Measurements from ENCODE around the gene MICA.
"Not testable (repeated sequence)": the region's sequence is repeated elsewhere in the genome, so short reads cannot be mapped to it uniquely, and the experiment has no call there.

Gene MICA

DNA sequence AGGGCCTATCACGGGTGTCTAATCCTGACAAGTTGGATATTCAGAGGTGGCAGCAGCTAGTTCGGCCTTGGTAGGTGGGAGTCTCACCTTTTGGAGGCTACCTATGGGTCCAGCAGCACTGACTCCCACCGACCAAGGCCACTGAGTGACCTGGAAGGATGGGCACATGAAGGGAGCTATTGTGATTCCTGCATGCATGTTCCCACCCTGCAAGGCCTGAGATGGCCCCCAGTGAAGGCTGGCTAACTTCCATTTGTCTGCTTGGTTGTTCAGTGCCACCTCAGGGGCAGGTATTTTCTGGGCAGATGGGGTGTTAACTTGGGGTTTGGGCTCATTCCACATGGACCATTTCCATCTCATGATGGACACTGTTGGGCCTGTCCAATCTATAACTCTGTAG lies 18.4 kb upstream of the MICA start:
- no peak for DNase-seq

DNA sequence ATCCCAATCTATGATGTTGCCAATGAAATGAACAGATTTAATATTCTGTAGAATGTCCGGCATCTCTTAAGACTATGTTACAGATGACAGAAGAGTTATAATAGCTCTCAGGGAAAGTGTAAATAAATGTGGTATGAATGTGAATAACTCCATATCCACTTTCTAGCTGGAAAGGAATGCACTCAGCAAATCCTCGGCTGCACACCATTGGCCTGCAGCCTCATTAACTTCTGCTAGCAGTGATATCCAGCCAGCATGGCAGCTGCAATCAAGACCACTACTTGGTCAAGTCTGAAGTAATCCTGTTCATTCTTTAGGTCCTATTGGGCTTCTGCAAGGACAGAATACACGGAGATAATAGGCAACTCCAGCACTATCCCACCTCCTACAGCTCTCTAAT lies 17.3 kb upstream of the MICA start:
- DNase-seq, result no peak

DNA sequence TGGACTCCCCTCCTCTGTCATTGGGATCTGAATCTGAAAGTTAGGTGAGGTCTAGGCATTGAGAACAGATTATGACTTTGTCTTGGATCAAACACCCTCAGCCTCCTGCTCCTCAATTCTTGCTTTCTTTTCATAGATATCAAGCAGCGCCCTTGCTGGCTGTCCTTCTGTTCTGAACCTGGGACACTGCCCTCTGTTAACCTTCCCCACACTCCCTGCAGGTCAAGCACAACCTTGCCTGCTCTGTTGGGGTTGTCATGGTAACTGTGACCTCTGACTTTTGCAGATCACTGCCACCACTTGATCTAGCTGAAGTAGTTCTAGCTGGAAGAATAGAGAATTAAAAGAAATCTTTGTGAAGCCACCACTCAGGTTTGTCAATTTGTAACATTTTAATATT lies 16.4 kb upstream of the MICA start:
- DNase-seq, result no peak

DNA sequence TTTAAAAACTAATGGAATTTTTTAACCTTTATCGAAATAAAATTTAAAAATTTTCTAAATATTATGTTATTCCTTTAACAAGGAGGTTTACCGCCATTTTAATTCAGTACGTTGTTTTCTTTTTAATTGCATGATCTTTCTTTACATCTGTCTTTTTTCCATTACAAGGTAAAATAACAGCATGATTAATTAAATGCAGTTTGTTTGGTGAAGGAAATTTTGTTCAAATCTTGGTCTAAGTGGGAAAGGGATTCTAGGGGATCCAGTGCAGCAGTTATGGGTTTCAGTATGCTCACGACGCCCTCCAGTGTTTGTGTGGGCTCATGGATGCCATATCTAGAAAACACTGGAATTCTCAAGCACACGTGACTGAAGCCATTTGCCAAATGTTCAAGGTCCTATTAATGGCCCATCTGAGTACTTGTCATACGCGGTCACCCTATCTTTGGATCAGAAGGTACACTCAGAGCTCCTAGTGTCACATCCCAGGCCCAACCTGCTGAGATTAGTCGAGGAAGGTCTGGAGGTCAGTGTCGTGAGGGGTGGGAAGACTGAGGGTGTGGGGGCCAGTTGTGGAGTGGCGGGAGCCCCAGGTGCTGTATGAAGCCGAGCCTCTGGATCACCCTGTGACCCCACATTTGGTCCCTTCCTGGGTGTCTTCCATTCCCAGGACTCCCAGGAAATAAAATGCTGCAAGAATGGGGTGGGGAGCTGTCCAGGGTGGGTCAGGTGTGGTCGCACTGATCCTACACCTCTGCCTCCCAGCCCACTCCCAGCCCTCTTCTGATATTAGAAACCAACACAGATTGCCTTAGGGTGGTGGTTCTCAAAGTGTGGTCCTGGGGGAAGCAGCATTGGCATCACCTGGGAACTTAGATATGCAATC lies 14.2 kb upstream of the MICA start:
- DNase-seq, result not testable (repeated sequence)

DNA sequence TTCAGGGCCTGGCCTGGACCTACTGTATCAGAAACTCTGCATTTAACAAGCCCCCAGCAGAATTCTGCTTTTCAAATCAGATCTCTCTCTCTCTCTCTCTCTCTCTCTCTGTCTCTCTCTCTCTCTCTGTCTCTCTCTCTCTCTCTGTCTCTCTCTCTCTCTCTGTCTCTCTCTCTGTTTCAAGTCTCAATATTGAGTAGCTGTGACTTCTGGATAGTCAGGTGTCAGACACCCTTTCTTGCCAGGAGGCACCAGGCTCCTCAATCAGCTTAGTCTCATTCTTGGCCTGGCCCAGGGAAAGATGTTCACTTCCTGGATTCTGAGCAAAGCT lies 13.6 kb upstream of the MICA start:
- DNase-seq, result not testable (repeated sequence)

DNA sequence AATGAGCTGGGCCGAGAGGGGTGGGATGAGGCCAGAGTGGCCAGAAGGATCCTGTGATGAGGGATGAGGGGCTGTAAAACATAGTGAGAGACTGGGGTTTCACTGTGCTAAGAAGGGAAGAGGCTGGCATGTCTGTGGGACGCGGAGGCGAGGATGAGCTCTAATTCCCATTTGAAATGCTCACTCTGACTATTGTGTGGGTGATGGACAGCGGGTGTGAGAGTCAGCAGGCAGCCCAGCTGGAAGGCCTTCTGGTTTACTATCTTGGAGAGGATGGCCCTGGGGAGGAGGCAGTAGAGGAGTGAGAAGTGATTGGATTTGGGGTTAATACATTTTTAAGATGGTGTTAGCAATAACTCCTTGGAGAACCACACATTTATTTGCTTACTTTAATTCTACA lies 9.5 kb upstream of the MICA start:
- no peak for DNase-seq

DNA sequence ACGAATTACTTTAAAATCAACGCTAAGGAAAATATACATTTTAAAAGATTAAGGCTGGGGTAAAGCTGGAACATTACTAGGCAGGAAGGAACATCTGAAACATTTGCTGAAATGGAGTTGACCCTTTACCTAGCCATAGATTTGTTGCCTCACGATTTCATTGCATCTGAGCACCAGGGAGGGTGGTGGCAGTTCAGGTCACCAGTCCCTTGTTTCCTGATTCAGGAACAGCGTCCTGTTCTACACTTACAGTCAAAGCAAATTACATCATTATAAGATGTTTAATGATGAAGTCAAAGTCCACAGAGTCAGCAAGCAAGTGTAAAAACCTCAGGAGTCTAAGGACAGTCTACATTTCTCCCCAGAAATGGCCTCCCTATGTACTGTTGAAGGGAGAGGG lies 9.0 kb upstream of the MICA start:
- no peak for DNase-seq

DNA sequence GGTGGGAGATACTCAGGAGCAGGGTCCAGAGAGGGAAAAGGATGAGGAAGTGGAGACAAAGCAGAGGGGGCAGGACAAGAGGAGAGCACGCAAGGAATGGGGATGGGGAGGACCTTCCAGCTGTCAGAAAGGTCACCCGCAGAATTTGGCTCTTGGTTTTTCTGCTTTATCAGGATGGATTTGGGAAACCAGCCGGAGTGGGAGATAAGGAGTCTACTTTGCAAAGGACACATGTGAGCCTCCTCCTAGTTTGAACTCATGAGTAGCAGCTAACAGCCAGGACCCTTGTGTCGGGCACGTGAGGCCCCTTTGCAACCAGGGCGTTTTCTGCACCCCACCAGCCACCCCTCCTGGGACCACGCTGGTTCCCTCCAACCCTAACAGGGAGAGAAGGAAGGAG lies 7.6 kb upstream of the MICA start:
- DNase-seq, result no peak

DNA sequence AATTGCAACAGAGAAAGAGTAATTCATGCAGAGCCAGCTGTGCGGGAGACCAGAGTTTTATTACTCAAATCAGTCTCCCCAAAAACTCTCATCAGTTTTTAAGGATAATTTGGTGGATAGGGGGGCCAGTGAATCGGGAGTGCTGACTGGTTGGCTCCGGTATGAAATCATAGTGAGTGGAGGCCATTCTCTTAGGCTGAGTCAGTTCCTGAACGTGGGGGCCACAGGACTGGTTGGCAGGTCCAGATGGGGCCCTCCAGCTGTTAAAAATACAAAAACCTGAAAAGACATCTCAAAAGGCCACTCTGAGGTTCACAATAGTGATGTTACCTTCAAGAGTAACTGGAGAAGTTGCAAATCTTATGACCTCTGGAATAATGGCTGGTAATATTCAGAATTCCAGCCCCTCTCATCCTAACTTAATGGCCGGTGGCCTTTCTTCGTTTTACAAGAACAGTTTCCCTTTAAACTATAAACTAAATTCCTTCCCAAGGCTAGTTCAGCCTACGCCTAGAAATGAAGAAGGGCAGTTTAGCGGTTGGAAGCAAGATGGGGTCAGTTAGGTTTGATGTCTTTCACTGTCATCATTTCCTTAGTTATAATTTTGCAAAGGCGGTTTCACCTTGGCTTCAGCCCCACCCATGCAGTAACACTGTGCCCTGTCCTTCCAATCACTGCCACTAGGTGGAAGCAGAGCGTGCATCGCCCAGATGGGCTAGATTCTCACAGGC lies 6.8 kb upstream of the MICA start:
- DNase-seq, result no peak

DNA sequence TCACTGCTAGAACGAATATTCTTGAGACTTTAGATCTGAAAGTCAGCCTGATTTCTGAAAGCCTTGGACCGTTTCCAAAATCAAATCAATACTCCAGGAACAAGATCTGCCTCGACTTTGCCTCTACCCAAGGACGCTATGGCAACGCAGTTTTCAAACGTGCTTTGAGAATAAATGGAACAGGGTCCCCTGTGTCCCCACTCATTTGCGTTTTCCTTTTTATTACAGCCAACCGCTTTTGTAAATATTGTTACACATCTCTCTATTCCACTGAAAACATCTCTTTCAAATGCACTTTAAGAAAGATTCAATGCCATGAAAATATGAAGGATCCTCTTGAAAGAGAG lies 6.3 kb upstream of the MICA start:
- DNase-seq, result not testable (repeated sequence)

DNA sequence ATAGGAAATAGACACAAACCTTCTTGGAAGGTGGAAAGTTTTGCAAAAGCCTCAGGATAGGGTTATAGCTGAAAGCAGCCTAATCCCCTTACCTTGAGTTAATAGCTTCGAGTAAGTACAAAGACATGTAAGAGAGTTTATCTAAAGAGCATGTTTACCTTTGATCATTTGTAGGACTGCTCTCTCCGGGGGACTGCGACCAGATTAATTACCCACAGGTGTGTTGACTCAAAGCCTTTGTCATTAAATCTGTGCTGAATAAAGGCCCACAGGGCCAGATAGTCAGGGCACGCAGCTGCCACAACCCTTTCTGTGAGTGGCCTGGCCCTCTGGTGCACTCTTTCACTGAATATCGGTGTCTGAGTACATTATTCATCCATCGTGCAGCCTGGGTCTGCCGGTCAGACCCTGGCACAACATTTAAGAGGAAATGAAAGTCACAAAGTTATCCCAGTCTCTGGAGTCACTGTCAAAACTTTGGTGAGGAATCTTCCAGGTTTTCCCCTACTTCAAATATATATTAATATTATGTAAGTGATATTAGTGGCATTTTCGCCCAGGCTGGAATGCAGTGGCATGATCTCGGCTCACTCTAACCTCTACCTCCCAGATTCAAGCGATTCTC lies 5.4 kb upstream of the MICA start:
- DNase-seq, result no peak

DNA sequence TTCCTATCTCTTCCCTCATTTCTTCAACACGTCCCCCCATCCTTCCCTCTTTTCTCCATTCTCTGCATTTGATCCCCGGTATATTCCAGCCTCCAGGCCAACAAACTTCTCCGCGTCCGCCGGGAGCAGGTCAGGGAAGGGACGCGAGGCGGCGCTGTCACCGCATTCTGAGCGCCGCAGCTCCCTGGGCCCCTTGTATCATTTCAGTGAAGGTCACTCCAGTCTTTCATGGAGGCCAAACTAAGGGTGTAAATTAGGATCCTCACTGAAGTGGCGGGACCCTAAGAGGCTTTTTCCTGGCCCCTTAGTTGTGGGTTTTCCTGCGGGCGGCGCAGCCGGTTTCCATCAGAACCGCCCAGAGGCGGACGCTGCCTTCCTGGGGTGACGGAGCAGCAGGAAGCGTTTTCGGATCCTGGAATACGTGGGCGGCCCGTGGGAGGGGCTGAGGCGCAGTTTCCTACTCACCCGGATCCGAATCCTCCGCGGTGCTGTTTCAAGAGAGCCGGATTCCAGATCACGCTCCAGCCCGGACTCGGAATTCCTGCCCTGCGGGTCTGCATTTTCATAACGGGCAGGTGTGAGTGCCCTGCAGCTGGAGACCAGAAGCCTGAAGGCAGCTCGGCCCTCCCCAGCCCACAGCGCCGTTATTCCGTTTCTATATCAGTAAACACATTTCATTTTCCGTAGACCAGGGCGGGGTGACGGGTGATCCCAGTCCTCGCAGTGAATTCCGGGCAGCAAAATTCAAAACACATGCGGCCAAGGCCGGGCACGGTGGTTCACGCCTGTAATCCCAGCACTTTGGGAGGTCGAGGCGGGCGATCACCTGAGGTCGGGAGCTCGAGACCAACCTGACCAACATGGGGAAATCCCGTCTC lies 3.6 kb upstream of the MICA start:
- peak; percentile 31 for DNase-seq

DNA sequence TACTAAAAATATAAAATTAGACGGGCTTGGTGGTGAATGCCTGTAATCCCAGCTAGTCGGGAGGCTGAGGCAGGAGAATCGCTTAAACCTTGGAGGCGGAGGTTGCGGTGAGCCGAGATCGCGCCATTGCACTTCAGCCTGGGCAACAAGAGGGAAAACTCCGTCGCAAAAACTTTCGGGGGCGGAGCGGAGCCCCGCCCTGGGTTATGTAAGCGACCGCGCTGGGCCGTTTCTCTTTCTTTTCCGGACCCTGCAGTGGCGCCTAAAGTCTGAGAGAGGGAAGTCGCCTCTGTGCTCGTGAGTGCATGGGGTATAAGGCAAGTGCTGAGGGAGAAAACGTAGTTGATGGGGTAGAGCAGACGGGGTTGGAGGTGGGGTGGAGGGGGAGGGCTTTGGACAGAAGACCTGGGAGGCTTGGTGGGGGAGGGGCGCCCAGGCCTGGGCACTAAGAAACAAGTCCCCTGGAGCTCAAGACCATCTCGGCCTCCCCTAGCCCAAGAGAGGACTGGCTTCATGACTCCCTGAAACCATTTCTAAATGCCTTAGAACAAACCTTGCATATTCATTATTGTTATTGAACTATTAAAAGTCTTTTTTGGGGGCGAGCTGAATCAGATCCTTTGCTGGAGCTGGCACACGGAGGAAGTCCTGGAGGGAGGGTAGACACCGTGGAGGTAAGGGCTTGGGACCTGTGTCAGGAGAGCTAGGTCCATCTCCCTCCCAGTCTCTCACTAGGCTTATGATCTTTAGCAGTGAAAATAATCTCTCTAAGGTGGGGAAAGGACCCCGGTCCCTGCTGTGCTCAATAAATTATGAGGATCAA lies 2.7 kb upstream of the MICA start:
- no peak for DNase-seq

DNA sequence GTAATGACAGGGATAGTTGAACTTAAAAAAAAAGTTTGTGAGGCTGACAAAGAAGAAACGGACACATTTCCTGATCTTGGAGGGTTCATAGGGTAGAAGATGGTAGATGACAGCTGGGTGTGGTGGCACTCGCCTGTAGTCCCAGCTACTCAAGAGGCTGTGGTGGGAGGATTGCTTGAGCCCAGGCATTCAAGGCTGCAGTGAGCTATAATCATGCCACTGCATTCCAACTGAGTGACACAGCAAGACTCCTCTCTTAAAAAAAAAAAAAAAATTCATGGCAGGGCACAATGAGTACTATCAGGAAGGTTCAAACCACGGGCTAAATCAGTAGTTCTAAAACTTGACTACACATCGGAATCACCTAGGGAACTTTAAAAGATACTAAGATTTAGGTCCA lies 2.0 kb upstream of the MICA start:
- no peak for DNase-seq

DNA sequence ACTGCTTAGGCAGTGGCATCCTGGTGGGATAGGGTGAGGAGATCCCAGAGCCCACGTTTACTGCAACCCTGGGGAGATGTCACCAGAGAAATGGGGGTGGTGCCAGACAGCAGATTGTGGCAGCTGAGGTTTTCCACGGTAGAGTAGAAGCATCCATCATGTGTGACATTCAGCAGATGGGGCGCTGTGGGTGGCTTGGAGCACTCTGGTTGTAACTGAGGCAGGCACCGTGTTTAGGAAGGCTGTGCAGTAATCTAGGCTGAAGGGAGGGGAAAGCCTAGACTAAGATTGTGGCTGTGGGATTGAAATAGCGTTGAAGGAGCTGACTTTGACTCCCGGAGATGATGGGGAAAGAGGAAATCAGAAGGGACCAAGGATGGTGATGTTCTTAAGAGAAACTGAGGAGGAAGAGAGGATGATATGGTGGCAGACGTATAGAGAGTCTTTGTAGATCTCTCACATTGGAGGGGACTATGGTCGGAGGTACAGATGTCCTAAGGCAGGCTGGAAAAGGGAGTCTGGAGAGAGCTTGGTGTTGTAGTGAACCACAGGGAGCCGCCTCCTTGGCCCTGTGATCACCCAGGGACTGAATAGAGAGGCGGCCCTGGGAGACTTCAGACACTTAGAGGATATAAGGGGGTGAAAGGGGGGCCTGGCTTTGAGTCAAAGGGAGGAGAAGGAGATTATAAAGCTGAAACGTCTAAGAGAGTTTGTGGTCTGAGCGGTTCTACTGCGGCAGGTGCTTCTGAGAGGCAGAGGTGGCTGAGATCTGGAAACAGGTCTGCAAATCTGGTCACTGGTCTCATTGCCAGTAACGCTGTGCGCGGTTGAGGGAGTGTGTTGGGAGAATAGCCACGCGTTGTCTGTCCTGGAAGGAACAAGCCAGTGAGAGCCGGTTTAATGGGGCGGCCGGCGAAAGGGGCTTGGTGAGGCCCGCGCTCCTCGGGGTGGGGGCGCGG lies 792 bp upstream of the MICA start:
- no peak for DNase-seq

DNA sequence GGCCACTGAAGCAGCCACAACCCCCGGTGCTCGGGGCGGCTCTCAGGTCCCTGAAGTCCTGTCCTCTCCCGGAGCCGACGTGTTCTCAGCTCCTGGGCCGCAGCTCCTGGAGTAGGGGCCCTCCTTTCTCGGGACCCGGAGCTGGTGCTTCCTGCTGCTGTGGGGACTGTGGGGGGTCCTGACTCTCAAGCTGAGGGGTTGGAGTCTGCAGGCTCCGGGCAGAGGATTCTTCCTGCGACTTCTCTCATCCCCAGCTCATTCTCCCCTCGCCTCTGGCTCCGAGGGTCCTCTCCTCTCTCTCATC lies 618 bp downstream of the MICA start:
- not testable (repeated sequence) for DNase-seq

DNA sequence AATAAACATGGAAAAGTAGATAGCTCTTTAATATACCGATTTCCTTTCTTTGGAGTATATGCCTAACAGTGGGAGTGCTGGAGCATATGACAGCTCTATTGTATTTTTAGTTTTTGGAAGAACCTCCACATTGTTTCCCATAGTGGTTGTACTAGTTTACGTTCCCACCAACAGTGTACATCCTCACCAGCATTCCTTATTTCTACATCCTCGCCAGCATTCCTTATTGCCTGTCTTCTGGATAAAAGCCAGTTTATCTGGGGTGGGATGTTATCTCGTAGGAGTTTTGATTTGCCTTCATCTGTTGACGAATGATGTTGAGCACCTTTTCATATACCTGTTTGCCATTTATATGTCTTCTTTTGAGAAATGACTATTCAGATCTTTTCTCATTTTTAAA lies 2.6 kb downstream of the MICA start:
- no peak for DNase-seq

DNA sequence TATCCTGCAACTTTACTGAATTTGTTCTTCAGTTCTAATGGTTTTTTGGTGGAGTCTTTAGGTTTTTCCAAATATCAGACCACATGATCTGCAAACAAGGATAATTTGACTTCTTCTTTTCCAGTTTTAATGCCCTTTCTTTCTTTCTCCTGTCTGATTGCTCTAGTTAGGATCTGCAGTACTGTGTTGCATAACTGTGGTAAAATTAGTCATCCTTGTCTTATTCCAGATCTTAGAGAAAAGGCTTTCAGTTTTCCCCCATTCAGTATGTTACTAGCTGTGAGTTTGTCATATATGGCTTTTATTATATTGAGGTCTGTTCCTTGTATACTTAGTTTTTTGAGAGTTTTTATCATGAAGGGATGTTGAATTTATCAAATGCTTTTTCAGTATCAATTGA lies 4.3 kb downstream of the MICA start:
- DNase-seq, result no peak

DNA sequence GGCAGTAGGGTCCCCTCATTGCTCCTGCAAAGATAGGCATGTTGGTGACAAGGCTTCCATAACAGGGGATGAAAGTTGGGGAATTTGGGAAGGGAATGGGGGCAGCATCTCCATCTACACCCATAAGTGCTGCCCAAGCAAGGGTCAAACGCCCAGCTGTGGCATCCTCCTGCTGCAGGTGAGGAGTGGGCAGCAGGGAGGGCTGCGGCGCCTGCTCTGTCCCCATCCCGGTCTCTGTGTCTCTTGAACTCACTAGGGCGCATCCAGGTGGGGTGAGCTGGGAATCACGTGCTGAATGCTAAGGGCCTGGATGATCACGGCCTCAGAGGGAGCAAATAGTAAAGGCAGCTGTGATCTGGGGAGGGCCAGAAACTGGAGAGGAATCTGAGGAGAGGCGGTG lies 9.1 kb downstream of the MICA start:
- no peak for DNase-seq

DNA sequence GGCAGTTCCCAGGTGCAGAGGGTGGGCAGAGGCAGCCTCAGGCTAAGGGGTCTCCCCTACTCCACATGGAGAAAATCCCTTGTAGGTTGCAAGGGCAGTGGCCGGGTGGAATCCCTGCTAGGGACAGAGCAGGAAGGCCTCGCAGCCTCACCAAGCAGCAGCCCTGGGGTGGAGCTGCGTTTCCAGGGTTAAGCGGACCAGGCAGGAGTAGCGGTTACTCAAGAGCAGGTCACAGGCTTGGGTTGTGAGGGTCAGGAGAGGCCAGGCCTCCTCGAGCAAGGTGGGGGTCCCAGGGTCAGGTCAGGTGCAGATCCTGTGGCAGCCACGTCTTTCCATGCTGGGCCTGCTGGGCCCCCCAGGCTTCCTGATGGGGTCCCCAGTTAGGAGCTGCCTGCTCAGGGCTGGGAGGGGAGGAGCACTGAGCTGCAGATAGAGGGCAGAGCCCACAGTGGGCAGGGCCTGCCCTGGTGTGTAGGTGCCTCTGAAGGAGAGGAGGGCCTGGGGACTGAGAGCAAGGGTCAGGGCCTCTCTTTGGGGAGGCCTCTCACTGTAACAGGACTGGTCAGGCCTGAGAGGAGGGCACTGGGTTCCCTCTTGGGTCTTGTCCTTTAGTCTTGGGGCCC lies 10.9 kb downstream of the MICA start:
- DNase-seq, result not testable (repeated sequence)

DNA sequence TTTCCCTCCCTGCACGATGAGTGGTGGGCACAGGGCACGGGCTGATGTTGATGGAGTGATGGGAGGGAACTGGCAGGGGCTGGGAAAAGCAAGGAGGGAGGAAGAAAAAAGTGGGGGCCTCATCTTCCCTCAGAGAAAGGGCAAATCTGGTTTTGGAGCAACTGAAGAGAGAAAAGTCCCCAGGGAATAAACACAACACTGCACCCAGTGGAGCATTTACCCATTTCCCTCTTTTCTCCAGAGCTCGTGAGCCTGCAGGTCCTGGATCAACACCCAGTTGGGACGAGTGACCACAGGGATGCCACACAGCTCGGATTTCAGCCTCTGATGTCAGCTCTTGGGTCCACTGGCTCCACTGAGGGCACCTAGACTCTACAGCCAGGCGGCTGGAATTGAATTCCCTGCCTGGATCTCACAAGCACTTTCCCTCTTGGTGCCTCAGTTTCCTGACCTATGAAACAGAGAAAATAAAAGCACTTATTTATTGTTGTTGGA lies 11.4 kb downstream of the MICA start:
- DNase-seq, result no peak

Data from NCI-H1048 (cell line).